Ishikawa (cell line): Measurements from ENCODE around the gene MEGF6.

Experiments used
- CEBPB ChIP-seq: IDR thresholded peaks from 2 replicates; pipeline ENCODE4 v1.6.1; 2012
- CREB1 ChIP-seq: IDR thresholded peaks from 2 replicates; pipeline ENCODE4 v1.6.1; 2012; ENCODE audit warnings: low read depth
- EGR1 ChIP-seq: IDR thresholded peaks from 2 replicates; pipeline ENCODE4 v1.6.1; 2012
- EP300 ChIP-seq: IDR thresholded peaks from 2 replicates; pipeline ENCODE4 v1.6.1; 2012; ENCODE audit warnings: borderline replicate concordance
- FOXM1 ChIP-seq: IDR thresholded peaks from 2 replicates; pipeline ENCODE4 v1.6.1; 2012; ENCODE audit warnings: low read depth, borderline replicate concordance
- NFIC ChIP-seq: IDR thresholded peaks from 2 replicates; pipeline ENCODE4 v1.6.1; 2012
- RAD21 ChIP-seq: IDR thresholded peaks from 2 replicates; pipeline ENCODE4 v1.6.1; 2012; ENCODE audit warnings: low read depth
- TAF1 ChIP-seq: IDR thresholded peaks from 2 replicates; pipeline ENCODE4 v1.6.1; 2012; ENCODE audit warnings: low read depth, mild to moderate bottlenecking
- TCF12 ChIP-seq: IDR thresholded peaks from 2 replicates; pipeline ENCODE4 v1.6.1; 2012; ENCODE audit warnings: low read depth
- TEAD4 ChIP-seq: IDR thresholded peaks from 2 replicates; pipeline ENCODE4 v1.6.1; 2012
- YY1 ChIP-seq: IDR thresholded peaks from 2 replicates; pipeline ENCODE4 v1.6.1; 2012; ENCODE audit warnings: low read depth
- ZBTB7A ChIP-seq: IDR thresholded peaks from 2 replicates; pipeline ENCODE4 v1.6.1; 2012; ENCODE audit warnings: low read depth
- TF ChIP-seq, protein P1 (sequence below): IDR thresholded peaks from 2 replicates; pipeline ENCODE4 v1.6.1; 2012
- TF ChIP-seq, protein P2 (sequence below): IDR thresholded peaks from 2 replicates; pipeline ENCODE4 v1.6.1; 2012; ENCODE audit warnings: low read depth, mild to moderate bottlenecking
- TF ChIP-seq, protein P3 (sequence below): IDR thresholded peaks from 2 replicates; pipeline ENCODE4 v1.6.1; 2012

The MEGF6 gene

DNA sequence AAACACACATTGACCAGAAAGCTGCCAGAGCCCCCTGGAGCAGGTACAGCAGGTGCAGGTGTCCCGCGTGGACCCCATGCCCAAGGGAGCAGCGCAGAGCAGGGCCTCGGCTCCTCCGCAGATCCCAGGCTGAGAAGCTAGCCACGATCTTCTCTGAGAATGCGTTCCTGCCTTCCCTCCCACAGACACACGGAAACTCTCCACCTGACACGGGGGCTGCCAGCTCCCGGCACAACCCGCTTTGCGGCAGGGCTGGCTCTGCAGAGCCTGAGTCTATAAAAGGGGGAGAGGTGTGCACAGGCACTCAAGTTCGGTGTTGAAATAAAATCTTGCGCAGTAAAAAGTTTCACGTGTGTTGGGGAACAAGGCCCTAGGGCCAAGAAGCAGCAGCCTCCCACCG is 9.6 kb downstream of the MEGF6 start:
- no peak for TF ChIP-seq TAF1
- no peak for TF ChIP-seq EP300
- TF ChIP-seq TCF12, result no peak
- TF ChIP-seq, protein P1, sequence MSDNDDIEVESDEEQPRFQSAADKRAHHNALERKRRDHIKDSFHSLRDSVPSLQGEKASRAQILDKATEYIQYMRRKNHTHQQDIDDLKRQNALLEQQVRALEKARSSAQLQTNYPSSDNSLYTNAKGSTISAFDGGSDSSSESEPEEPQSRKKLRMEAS, result no peak
- no peak for TF ChIP-seq TEAD4
- TF ChIP-seq ZBTB7A, result no peak
- no peak for TF ChIP-seq EGR1
- TF ChIP-seq, protein P2, sequence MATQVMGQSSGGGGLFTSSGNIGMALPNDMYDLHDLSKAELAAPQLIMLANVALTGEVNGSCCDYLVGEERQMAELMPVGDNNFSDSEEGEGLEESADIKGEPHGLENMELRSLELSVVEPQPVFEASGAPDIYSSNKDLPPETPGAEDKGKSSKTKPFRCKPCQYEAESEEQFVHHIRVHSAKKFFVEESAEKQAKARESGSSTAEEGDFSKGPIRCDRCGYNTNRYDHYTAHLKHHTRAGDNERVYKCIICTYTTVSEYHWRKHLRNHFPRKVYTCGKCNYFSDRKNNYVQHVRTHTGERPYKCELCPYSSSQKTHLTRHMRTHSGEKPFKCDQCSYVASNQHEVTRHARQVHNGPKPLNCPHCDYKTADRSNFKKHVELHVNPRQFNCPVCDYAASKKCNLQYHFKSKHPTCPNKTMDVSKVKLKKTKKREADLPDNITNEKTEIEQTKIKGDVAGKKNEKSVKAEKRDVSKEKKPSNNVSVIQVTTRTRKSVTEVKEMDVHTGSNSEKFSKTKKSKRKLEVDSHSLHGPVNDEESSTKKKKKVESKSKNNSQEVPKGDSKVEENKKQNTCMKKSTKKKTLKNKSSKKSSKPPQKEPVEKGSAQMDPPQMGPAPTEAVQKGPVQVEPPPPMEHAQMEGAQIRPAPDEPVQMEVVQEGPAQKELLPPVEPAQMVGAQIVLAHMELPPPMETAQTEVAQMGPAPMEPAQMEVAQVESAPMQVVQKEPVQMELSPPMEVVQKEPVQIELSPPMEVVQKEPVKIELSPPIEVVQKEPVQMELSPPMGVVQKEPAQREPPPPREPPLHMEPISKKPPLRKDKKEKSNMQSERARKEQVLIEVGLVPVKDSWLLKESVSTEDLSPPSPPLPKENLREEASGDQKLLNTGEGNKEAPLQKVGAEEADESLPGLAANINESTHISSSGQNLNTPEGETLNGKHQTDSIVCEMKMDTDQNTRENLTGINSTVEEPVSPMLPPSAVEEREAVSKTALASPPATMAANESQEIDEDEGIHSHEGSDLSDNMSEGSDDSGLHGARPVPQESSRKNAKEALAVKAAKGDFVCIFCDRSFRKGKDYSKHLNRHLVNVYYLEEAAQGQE, result no peak
- TF ChIP-seq, protein P3, sequence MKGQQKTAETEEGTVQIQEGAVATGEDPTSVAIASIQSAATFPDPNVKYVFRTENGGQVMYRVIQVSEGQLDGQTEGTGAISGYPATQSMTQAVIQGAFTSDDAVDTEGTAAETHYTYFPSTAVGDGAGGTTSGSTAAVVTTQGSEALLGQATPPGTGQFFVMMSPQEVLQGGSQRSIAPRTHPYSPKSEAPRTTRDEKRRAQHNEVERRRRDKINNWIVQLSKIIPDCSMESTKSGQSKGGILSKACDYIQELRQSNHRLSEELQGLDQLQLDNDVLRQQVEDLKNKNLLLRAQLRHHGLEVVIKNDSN, result no peak
- no peak for TF ChIP-seq FOXM1
- no peak for TF ChIP-seq YY1
- TF ChIP-seq CEBPB, result no peak

DNA sequence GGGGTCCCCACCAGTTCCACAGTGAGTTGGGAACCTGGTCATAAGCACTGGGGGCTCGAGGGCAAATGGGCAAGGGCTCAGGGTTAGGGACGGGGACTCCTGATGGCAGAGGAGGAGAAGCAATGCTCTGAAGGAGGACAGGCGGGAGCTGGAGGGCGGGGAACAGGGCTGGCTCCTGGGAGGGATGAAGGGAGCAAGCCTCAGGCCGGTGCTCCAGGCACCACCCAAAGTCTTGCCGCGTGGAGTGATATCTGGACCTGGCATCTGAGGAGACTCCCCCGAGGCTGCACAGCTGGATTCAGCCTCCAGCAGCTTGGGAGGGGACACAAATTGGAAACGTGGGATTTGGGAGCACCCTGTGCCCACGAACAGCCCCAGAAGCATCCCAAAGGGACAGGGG is 11.0 kb downstream of the MEGF6 start:
- TF ChIP-seq, protein P2, result no peak
- TF ChIP-seq EGR1 (no peak), FOXM1 (no peak), CREB1 (no peak)

DNA sequence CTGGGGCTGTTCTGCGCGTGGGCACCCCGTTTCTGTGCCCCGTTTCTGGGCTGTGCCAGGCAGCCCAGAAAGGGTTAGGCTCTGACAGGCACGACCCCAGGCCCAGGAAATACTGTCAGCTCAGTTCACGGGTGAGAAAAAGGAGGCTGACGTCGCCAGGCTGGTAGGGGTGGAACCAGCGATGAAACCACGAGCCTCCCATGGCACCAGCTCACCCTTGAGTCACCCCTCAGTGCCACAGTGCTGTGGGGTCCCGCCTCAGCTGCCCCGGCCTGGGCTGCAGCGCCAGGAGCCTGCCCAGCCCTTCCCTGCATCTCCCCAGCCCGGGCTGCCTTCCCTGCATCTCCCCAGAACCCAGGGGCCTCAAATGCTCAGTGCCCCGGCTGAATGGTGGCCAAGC is 11.5 kb downstream of the MEGF6 start:
- no peak for TF ChIP-seq CEBPB
- no peak for TF ChIP-seq FOXM1
- no peak for TF ChIP-seq TEAD4
- no peak for TF ChIP-seq RAD21
- no peak for TF ChIP-seq EP300
- no peak for TF ChIP-seq NFIC
- TF ChIP-seq YY1, result no peak

DNA sequence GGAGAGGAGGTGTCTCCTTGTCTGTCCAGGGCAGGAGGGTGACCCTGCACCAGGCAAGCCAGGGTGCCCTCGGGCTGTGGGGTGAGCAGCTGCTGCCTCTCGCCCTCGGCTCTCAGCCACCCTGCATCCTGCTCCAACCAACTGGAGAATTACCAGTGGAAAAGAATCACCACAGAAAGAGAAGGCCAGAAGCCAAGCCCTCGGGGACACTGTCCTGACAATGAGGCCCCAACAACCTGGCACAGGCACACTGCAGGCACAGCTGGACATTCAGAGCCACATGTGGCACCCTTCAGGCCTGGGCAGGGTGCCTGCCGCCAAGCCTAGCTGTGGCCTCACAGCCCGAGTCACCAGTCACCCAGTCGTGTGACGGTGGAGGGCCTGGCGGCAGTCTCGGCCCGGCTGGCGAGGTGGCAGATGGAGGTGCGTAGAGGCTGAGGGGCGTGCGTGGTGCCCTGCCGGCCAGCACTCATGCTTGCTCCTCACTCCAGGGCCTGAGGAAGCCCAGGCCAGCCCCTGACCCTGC is 12.0 kb downstream of the MEGF6 start:
- TF ChIP-seq TAF1 (no peak), TEAD4 (no peak), CREB1 (no peak), FOXM1 (no peak), TCF12 (no peak), ZBTB7A (no peak), CEBPB (no peak), EP300 (no peak), RAD21 (no peak), EGR1 (no peak), YY1 (no peak), NFIC (no peak)
- TF ChIP-seq, protein P3, result no peak
- TF ChIP-seq, protein P2, result no peak
- TF ChIP-seq, protein P1, result no peak

DNA sequence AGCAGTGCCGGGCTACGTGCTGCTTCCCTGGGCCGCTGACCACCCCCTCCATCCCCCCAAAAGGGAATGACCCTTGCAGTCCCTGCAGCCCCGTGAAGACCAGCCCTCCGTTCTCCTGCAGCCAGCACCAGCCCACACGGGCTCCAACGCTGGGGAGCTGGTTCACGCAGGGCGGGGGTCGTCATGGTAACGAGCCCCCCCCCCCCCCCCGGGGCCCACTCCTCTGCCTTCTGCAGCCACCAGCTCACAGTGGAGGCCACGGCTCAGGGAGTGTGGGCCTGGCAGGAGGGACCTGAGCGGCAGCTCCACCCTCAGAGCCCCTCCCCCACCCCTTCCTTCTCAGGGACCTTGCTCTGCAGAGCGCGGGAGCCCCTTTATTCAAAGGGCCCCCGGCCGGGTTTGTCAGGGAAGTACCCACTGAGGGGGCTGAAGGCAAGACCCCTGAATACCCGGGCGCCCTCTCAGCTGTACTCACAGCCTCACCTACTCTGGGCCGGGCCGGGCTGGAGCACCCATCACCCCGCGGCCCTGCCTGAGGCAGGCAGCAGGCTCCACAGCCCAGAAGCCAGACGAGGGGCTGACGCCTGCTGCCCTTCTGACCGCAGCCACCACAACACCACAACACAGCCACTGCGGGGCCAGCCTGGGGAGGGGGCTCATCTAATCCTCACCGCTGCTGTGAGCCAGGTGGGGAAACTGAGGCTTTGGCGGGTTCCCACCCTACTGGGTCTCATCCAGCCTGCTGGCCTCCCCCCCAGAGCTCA is 12.6 kb downstream of the MEGF6 start:
- TF ChIP-seq CEBPB (no peak), EP300 (no peak), TCF12 (no peak), FOXM1 (no peak), NFIC (no peak), RAD21 (no peak), TAF1 (no peak), EGR1 (no peak)
- TF ChIP-seq, protein P1, result no peak
